ENCODE measurements around the gene GPN2.

GPN2 gene

DNA sequence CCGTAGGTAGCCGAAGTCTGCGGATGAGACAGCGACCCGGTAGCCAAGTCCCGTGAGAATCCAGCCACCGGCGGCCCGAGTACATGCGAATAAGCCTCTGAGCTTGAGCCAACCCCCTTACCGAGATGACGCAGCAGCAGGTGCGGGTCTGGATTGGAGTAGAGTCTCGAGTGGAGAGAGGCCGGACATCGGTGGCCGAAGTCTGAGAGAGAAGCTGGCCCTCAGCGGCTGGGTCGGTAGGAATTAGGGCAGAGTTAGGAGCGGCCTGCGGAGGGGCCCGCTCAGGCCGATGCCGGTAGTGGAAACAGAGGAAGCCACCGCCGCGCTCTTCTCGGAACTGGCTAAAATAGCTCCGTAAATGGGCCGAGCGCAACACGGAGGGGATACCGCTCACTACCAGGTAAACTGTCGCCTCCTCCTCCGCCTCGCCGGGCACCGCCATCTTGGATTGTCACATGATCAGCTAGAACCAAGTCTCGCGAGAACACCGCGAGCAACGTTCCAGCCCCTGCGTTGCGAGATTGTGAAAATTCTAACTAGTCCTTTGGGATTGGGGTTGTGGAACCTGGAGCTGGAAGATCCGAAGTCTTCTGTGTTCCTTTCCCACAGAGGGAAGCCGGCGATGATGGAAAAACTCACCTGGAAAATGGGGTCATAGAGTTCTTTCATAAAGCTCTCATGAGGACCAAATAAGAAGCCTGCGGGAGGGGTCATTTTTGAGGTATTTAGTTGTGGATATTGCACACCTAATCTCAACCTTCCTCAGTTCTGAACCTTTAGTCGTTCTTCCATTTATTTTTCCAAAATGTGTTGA is 10.1 kb upstream of the GPN2 start, which contains the start of gene GPATCH3 (continued):
- TF ChIP-seq ZNF426 (tag by site-specific recombination; IDR thresholded peaks at IDR 0.05) = no peak
- peak; percentile 94 for TF ChIP-seq KLF16 (tag by site-specific recombination; IDR thresholded peaks at IDR 0.05)
- no peak for TF ChIP-seq ZNF558 (tag by site-specific recombination; IDR thresholded peaks at IDR 0.05)
- no peak for TF ChIP-seq ZNF747 (tag by site-specific recombination; IDR thresholded peaks at IDR 0.05)
- no peak for TF ChIP-seq ZNF791 (tag by site-specific recombination; IDR thresholded peaks at IDR 0.05)
- peak; percentile 80 for TF ChIP-seq ZNF580 (tag by site-specific recombination; IDR thresholded peaks at IDR 0.05)
- TF ChIP-seq GFI1B (tag by site-specific recombination; IDR thresholded peaks at IDR 0.05) = no peak
- TF ChIP-seq ZNF785 (tag by site-specific recombination; IDR thresholded peaks at IDR 0.05) = 0 out of 2 replicates have a peak, but pooled peaks have one; percentile 33
- no peak for TF ChIP-seq ZNF792 (tag by site-specific recombination; IDR thresholded peaks at IDR 0.05)
- no peak for TF ChIP-seq ZNF585B (tag by site-specific recombination; IDR thresholded peaks at IDR 0.05)
- TF ChIP-seq ZNF837 (tag by site-specific recombination; IDR thresholded peaks at IDR 0.05) = no peak
- TF ChIP-seq REPIN1 (tag by site-specific recombination; IDR thresholded peaks at IDR 0.05; ENCODE audit: low read depth) = no peak
- TF ChIP-seq, protein P1, sequence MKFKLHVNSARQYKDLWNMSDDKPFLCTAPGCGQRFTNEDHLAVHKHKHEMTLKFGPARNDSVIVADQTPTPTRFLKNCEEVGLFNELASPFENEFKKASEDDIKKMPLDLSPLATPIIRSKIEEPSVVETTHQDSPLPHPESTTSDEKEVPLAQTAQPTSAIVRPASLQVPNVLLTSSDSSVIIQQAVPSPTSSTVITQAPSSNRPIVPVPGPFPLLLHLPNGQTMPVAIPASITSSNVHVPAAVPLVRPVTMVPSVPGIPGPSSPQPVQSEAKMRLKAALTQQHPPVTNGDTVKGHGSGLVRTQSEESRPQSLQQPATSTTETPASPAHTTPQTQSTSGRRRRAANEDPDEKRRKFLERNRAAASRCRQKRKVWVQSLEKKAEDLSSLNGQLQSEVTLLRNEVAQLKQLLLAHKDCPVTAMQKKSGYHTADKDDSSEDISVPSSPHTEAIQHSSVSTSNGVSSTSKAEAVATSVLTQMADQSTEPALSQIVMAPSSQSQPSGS (tag by site-specific recombination; IDR thresholded peaks at IDR 0.05; ENCODE audit: low read depth) = no peak
- no peak for TF ChIP-seq ZNF302 (tag by site-specific recombination; IDR thresholded peaks at IDR 0.05; ENCODE audit: low read depth)
- TF ChIP-seq, protein P2, sequence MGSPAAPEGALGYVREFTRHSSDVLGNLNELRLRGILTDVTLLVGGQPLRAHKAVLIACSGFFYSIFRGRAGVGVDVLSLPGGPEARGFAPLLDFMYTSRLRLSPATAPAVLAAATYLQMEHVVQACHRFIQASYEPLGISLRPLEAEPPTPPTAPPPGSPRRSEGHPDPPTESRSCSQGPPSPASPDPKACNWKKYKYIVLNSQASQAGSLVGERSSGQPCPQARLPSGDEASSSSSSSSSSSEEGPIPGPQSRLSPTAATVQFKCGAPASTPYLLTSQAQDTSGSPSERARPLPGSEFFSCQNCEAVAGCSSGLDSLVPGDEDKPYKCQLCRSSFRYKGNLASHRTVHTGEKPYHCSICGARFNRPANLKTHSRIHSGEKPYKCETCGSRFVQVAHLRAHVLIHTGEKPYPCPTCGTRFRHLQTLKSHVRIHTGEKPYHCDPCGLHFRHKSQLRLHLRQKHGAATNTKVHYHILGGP (tag by site-specific recombination; IDR thresholded peaks at IDR 0.05) = no peak
- TF ChIP-seq ZFHX2 (tag by site-specific recombination; conservative IDR thresholded peaks at IDR 0.05) = no peak; the same call in 1 of the 2 replicates
- peak; percentile 92; the same call in 1 of the 2 replicates for TF ChIP-seq ZFP37 (tag by site-specific recombination; IDR thresholded peaks at IDR 0.05)
- TF ChIP-seq ZNF404 (tag by site-specific recombination; IDR thresholded peaks at IDR 0.05) = no peak
- TF ChIP-seq ZNF518A (tag by site-specific recombination; conservative IDR thresholded peaks at IDR 0.05; ENCODE audit: low read depth) = peak; percentile 54; the same call in 1 of the 2 replicates
- no peak for TF ChIP-seq WT1 (tag by site-specific recombination; IDR thresholded peaks at IDR 0.05)
- no peak for TF ChIP-seq SCRT1 (tag by site-specific recombination; IDR thresholded peaks at IDR 0.05; ENCODE audit: borderline replicate concordance)
- peak; percentile 29; the same call in 1 of the 2 replicates for TF ChIP-seq ZBTB20 (tag by site-specific recombination; IDR thresholded peaks at IDR 0.05)
- no peak for TF ChIP-seq BCL11B (tag by site-specific recombination; IDR thresholded peaks at IDR 0.05; ENCODE audit: low read depth)
- TF ChIP-seq ZNF521 (tag by site-specific recombination; IDR thresholded peaks at IDR 0.05) = no peak
- peak; percentile 86 for TF ChIP-seq ZBTB17 (tag by site-specific recombination; IDR thresholded peaks at IDR 0.05)
- TF ChIP-seq ZNF433 (tag by site-specific recombination; IDR thresholded peaks at IDR 0.05; ENCODE audit: low read depth) = no peak
- TF ChIP-seq ZNF140 (tag by site-specific recombination; IDR thresholded peaks at IDR 0.05) = no peak
- TF ChIP-seq, protein P3, sequence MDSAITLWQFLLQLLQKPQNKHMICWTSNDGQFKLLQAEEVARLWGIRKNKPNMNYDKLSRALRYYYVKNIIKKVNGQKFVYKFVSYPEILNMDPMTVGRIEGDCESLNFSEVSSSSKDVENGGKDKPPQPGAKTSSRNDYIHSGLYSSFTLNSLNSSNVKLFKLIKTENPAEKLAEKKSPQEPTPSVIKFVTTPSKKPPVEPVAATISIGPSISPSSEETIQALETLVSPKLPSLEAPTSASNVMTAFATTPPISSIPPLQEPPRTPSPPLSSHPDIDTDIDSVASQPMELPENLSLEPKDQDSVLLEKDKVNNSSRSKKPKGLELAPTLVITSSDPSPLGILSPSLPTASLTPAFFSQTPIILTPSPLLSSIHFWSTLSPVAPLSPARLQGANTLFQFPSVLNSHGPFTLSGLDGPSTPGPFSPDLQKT (IDR thresholded peaks at IDR 0.05; ENCODE audit: borderline replicate concordance, low read depth, low read length) = no peak
- peak; percentile 89 for TF ChIP-seq KLF8 (tag by site-specific recombination; IDR thresholded peaks at IDR 0.05)
- no peak for TF ChIP-seq ZNF510 (tag by site-specific recombination; IDR thresholded peaks at IDR 0.05; ENCODE audit: insufficient replicate concordance)
- TF ChIP-seq MEIS1 (CRISPR knock-in tag; IDR thresholded peaks at IDR 0.05; ENCODE audit: borderline replicate concordance) = no peak
- no peak for TF ChIP-seq ZNF560 (tag by site-specific recombination; IDR thresholded peaks at IDR 0.05; ENCODE audit: borderline replicate concordance)

All from HEK293 (cell line).